IMR-90 (cell line): ENCODE data around the gene LRP1B. TPM values are rescaled to one million over a fixed set of nuclear protein-coding genes. Genes with fewer than 3 reads are reported as not detected.

ENCODE experiments used
- ATAC-seq: fragments of 200-7000 bp; cut with Tn5 transposase; 2 replicates; pipeline ENCODE4 v1.9.1; 2020; ENCODE audit warnings: low read depth, mild to moderate bottlenecking, moderate library complexity
- BruUV-seq: library from RNA; stranded (reverse); fragments of 400-500 nt; replicated peaks from 2 replicates; lab custom pipeline; 2021; lab: Mats Ljungman, UMichigan
- CTCF ChIA-PET: fragments of 300-600 bp; formaldehyde crosslinking; extraction: SDS; loops from one replicate; lab custom pipeline; 2021; ENCODE audit warnings: antibody characterized with exemption; lab: Yijun Ruan, JAX
- POLR2A ChIA-PET: fragments of 300-600 bp; sonication (Branson Sonifier 250); formaldehyde crosslinking; loops from one replicate; lab custom pipeline; 2022; ENCODE audit warnings: antibody characterized with exemption; ENCODE audit not compliant: unreplicated experiment; lab: Charles Lee
- DNase-seq: peaks from one replicate; pipeline ENCODE4 v3.0.0; 2013
- H2AFZ ChIP-seq: replicated peaks from 2 replicates; pipeline ENCODE3; 2013; ENCODE audit warnings: low read length, mild to moderate bottlenecking; ENCODE audit not compliant: poor library complexity
- H2AK5ac ChIP-seq: 2 replicates; pipeline ENCODE4 v1.6.1; 2013; ENCODE audit warnings: low read depth, low read length, inconsistent platforms
- H2AK9ac ChIP-seq: replicated peaks from 2 replicates; pipeline ENCODE3; 2013; ENCODE audit warnings: mild to moderate bottlenecking, low read depth, low read length, moderate library complexity; ENCODE audit not compliant: poor library complexity
- H2BK120ac ChIP-seq: 2 replicates; pipeline ENCODE4 v1.6.1; 2013; ENCODE audit warnings: low read depth, low read length, inconsistent platforms
- H2BK15ac ChIP-seq: 3 replicates; pipeline ENCODE4 v1.6.1; 2013; ENCODE audit warnings: low read depth, low read length, inconsistent platforms
- H2BK20ac ChIP-seq: 2 replicates; pipeline ENCODE4 v1.6.1; 2013; ENCODE audit warnings: low read depth, mild to moderate bottlenecking, inconsistent platforms, low read length, moderate library complexity
- H2BK5ac ChIP-seq: 2 replicates; pipeline ENCODE4 v1.6.1; 2013; ENCODE audit warnings: mild to moderate bottlenecking, low read depth, low read length, inconsistent platforms; ENCODE audit not compliant: poor library complexity, severe bottlenecking
- H3K14ac ChIP-seq: replicated peaks from 2 replicates; pipeline ENCODE4 v1.6.1; 2013; ENCODE audit warnings: low read depth, low read length, inconsistent platforms
- H3K18ac ChIP-seq: 2 replicates; pipeline ENCODE4 v1.6.1; 2013; ENCODE audit warnings: low read depth, low read length, control low read depth
- H3K23ac ChIP-seq: 2 replicates; pipeline ENCODE4 v1.6.1; 2013; ENCODE audit warnings: low read depth, low read length, inconsistent platforms
- H3K27ac ChIP-seq: 2 replicates; pipeline ENCODE4 v1.5.1; 2013; ENCODE audit warnings: mild to moderate bottlenecking, control low read depth, low read length; ENCODE audit not compliant: insufficient read depth
- H3K27me3 ChIP-seq: 2 replicates; pipeline ENCODE4 v1.6.1; 2013; ENCODE audit warnings: low read length; ENCODE audit not compliant: control insufficient read depth, insufficient read depth
- H3K36me3 ChIP-seq: 2 replicates; pipeline ENCODE4 v1.6.1; 2013; ENCODE audit warnings: low read length, mixed read lengths; ENCODE audit not compliant: control insufficient read depth, insufficient read depth
- H3K4ac ChIP-seq: 2 replicates; pipeline ENCODE4 v1.6.1; 2013; ENCODE audit warnings: low read depth, low read length, inconsistent platforms
- H3K4me1 ChIP-seq: 2 replicates; pipeline ENCODE4 v1.6.1; 2013; ENCODE audit warnings: low read length, mixed read lengths; ENCODE audit not compliant: control insufficient read depth, insufficient read depth
- H3K4me2 ChIP-seq: 2 replicates; pipeline ENCODE4 v1.6.1; 2013; ENCODE audit warnings: low read depth, mild to moderate bottlenecking, control low read depth, low read length, moderate library complexity
- H3K4me3 ChIP-seq: 2 replicates; pipeline ENCODE4 v1.5.1; 2013; ENCODE audit warnings: low read depth, mild to moderate bottlenecking, control low read depth, low read length, moderate library complexity; ENCODE audit not compliant: insufficient read depth
- H3K56ac ChIP-seq: 2 replicates; pipeline ENCODE4 v1.6.1; 2013; ENCODE audit warnings: low read length, inconsistent platforms; ENCODE audit not compliant: insufficient read depth; ENCODE audit errors: extremely low read depth
- H3K79me1 ChIP-seq, 2 experiments: 2 replicates each; pipeline ENCODE4 v1.6.1; 2013; ENCODE audit warnings: low read length in 2 of 2, inconsistent platforms in 1 of 2, low read depth in 1 of 2
- H3K9ac ChIP-seq: 2 replicates; pipeline ENCODE4 v1.6.1; 2013; ENCODE audit warnings: low read depth, low read length, control low read depth
- H3K9me1 ChIP-seq: 2 replicates; pipeline ENCODE4 v1.6.1; 2013; ENCODE audit warnings: low read length, inconsistent platforms; ENCODE audit not compliant: insufficient read depth
- H3K9me3 ChIP-seq: 2 replicates; pipeline ENCODE4 v1.6.1; 2013; ENCODE audit warnings: low read length; ENCODE audit not compliant: control insufficient read depth, insufficient read depth
- H4K20me1 ChIP-seq: 2 replicates; pipeline ENCODE4 v1.6.1; 2013; ENCODE audit warnings: low read length, inconsistent platforms; ENCODE audit not compliant: insufficient read depth
- H4K5ac ChIP-seq: 2 replicates; pipeline ENCODE4 v1.6.1; 2013; ENCODE audit warnings: mild to moderate bottlenecking, low read depth, low read length, control low read depth
- H4K8ac ChIP-seq, 2 experiments: 2 replicates each; pipeline ENCODE4 v1.6.1; 2013; ENCODE audit warnings: low read depth in 2 of 2, low read length in 2 of 2, control low read depth in 1 of 2, inconsistent platforms in 1 of 2
- H4K91ac ChIP-seq: 2 replicates; pipeline ENCODE4 v1.6.1; 2013; ENCODE audit warnings: low read depth, low read length, inconsistent platforms; ENCODE audit not compliant: insufficient read depth
- CEBPB ChIP-seq: IDR thresholded peaks from 2 replicates; pipeline ENCODE4 v1.6.1; 2012; ENCODE audit warnings: low read depth, low read length, improper control_type of control experiment
- CHD1 ChIP-seq: IDR thresholded peaks from 2 replicates; pipeline ENCODE4 v1.6.1; 2012; ENCODE audit warnings: low read depth, low read length, improper control_type of control experiment
- CTCF ChIP-seq: conservative IDR thresholded peaks from 2 replicates; pipeline ENCODE4 v1.5.1; 2012; ENCODE audit warnings: mild to moderate bottlenecking, low read depth, low read length, improper control_type of control experiment
- FOS ChIP-seq: fragments of 150-350 bp; IDR thresholded peaks from 2 replicates; pipeline ENCODE4 v1.6.1; 2016; ENCODE audit warnings: low read depth, low read length
- MAFK ChIP-seq: IDR thresholded peaks from 2 replicates; pipeline ENCODE4 v1.6.1; 2012; ENCODE audit warnings: low read depth, low read length, improper control_type of control experiment
- MXI1 ChIP-seq: IDR thresholded peaks from 2 replicates; pipeline ENCODE4 v1.6.1; 2012; ENCODE audit warnings: low read depth, mild to moderate bottlenecking, low read length, moderate library complexity, borderline replicate concordance
- NFE2L2 ChIP-seq: fragments of 150-350 bp; IDR thresholded peaks from 2 replicates; pipeline ENCODE4 v1.6.1; 2016; ENCODE audit warnings: low read depth, mild to moderate bottlenecking, low read length
- POLR2A ChIP-seq: IDR thresholded peaks from 2 replicates; pipeline ENCODE4 v1.6.1; 2012; ENCODE audit warnings: mild to moderate bottlenecking, low read depth, low read length
- RAD21 ChIP-seq: IDR thresholded peaks from 2 replicates; pipeline ENCODE4 v1.6.1; 2012; ENCODE audit warnings: low read length, improper control_type of control experiment
- RCOR1 ChIP-seq: IDR thresholded peaks from 2 replicates; pipeline ENCODE4 v1.6.1; 2012; ENCODE audit warnings: mild to moderate bottlenecking, low read length, improper control_type of control experiment; ENCODE audit not compliant: insufficient replicate concordance
- RFX5 ChIP-seq: IDR thresholded peaks from 2 replicates; pipeline ENCODE4 v1.8.0; 2012; ENCODE audit warnings: low read depth, mild to moderate bottlenecking, low read length, moderate library complexity
- SMC3 ChIP-seq: fragments of 150-350 bp; IDR thresholded peaks from 2 replicates; pipeline ENCODE4 v1.6.1; 2016; ENCODE audit warnings: low read depth, mild to moderate bottlenecking, antibody characterized with exemption, low read length, moderate library complexity
- USF2 ChIP-seq: fragments of 150-350 bp; IDR thresholded peaks from 2 replicates; pipeline ENCODE4 v1.6.1; 2017; ENCODE audit warnings: mild to moderate bottlenecking, antibody characterized with exemption, low read length, low read depth
- WGBS, 2 experiments: methylation state at CpG; one replicate each; pipeline versions ENCODE4 v1.1.5 to v1.1.7; 2013; ENCODE audit warnings: missing lambda C conversion rate in 2 of 2; ENCODE audit not compliant: insufficient read length in 1 of 2; ENCODE audit errors: extremely low coverage in 2 of 2; 5-methylcytosine and 5-hydroxymethylcytosine counted together
- dilution Hi-C: fragments of 300-500 bp; cut with HindIII; formaldehyde crosslinking; loops from one replicate; pipeline ENCODE4 v1.14.3; 2018; ENCODE audit warnings: low sequenced_read_pairs; ENCODE audit not compliant: unreplicated experiment
- in situ Hi-C: fragments of 300-500 bp; cut with MboI; formaldehyde crosslinking; loops from 3 replicates; pipeline ENCODE4 v1.14.3; 2019; ENCODE audit warnings: low sequenced_read_pairs, inconsistent platforms, mixed read lengths
- intact Hi-C: fragments of 100-400 bp; cut with micrococcal nuclease; formaldehyde crosslinking; loops from 2 replicates; pipeline ENCODE4 v1.10.0; 2022
- polyA plus RNA-seq, 3 experiments: library from polyadenylated mRNA; depleted of rRNA; stranded (reverse); fragments of >200 nt; gene quantifications; 2 replicates each; pipeline ENCODE4 v1.2.3, GENCODE V29; 2012; ENCODE audit warnings: low replicate concordance in 1 of 3
- total RNA-seq: library from RNA; depleted of rRNA; stranded (reverse); fragments of >200 nt; gene quantifications from 2 replicates; pipeline ENCODE4 v1.2.3, GENCODE V29; 2012

The LRP1B gene
- total and polyA plus RNA-seq, 2 of the 4 experiments (the other 2 are of a cell fraction) = under 0.01 to 0.02 TPM

GRCh38 chr2:140552634-140553033, 1578.2 kb downstream of the LRP1B start:
- no peak overlapping the region for H2BK20ac ChIP-seq
- no peaks in the 10 kb centered on the region for H3K79me1 ChIP-seq
- intact Hi-C loops = no loop called here
- no peak overlapping the region for H3K4me3 ChIP-seq
- no peaks in the 10 kb centered on the region for H3K9me3 ChIP-seq
- H3K36me3 ChIP-seq = no peaks in the 10 kb centered on the region
- H3K27me3 ChIP-seq = no peaks in the 10 kb centered on the region
- H2BK15ac ChIP-seq = no peak overlapping the region
- in situ Hi-C loops = no loop called here
- H3K9ac ChIP-seq = no peak overlapping the region
- ChIA-PET POLR2A (no interaction called here), CTCF (interaction anchor here (0.5 to 0.6 kb wide), 3 partner anchors 106 to 1555 kb away, joined by 3 read pairs; no protein-coding TSS in a partner anchor)
- no peak overlapping the region for H2AK9ac ChIP-seq
- no peak overlapping the region for H3K23ac ChIP-seq
- H3K4me2 ChIP-seq = no peak overlapping the region
- no CpG with 5 or more reads among the region's 3 CpGs for WGBS, 2 experiments
- H3K56ac ChIP-seq = no peak overlapping the region
- H2AFZ ChIP-seq = no peak overlapping the region
- TF ChIP-seq MAFK (no peak), RFX5 (no peak), FOS (no peak), CTCF (no peak), NFE2L2 (no peak), RAD21 (no peak), SMC3 (no peak), RCOR1 (no peak), USF2 (no peak), MXI1 (no peak), CHD1 (no peak), POLR2A (no peak), CEBPB (no peak)
- H2BK5ac ChIP-seq = no peak overlapping the region
- no peak overlapping the region for H3K27ac ChIP-seq
- ATAC-seq = no peak
- DNase-seq = no peak
- no peak overlapping the region for H3K18ac ChIP-seq
- H2BK120ac ChIP-seq = no peak overlapping the region
- H3K9me1 ChIP-seq = no peaks in the 10 kb centered on the region
- no peak overlapping the region for H2AK5ac ChIP-seq
- H3K4ac ChIP-seq = no peak overlapping the region
- no peaks in the 10 kb centered on the region for H4K20me1 ChIP-seq
- dilution Hi-C loops = no loop called here
- H4K91ac ChIP-seq = no peak overlapping the region
- no peak overlapping the region for H4K5ac ChIP-seq
- no peaks in the 10 kb centered on the region for H3K4me1 ChIP-seq
- no peak overlapping the region for H4K8ac ChIP-seq
- H3K14ac ChIP-seq = no peak overlapping the region
- no TSS peak for BruUV-seq
